Measurements from ENCODE around the gene HNRNPA0. TPM values are rescaled to one million over a fixed set of nuclear protein-coding genes. Genes with fewer than 3 reads are reported as not detected.

Gene HNRNPA0
- total RNA-seq, 2 experiments from 2014 or later, result 44.3 to 44.6 TPM

- DNase-seq, result no peak
- Mint-ChIP-seq H3K4me3 (no peak overlapping the region), H3K4me1 (peaks cover 1% of the 10 kb centered on the region), H3K27ac (no peak overlapping the region), H3K9me3 (peaks cover 5% of the 10 kb centered on the region), H3K36me3 (peaks cover 27% of the 10 kb centered on the region), H3K27me3 (no peaks in the 10 kb centered on the region)
These were observed 38.7 kb downstream of the HNRNPA0 start for GRCh38 chr5:137715456-137715855.

- Mint-ChIP-seq H3K27ac (no peak overlapping the region), H3K4me1 (peaks cover 1% of the 10 kb centered on the region), H3K27me3 (no peaks in the 10 kb centered on the region), H3K9me3 (peaks cover 5% of the 10 kb centered on the region), H3K4me3 (no peak overlapping the region), H3K36me3 (peaks cover 24% of the 10 kb centered on the region)
- DNase-seq, result no peak
These were observed 39.2 kb downstream of the HNRNPA0 start for GRCh38 chr5:137714946-137715345.

- Mint-ChIP-seq H3K4me1 (peaks cover 1% of the 10 kb centered on the region), H3K4me3 (no peak overlapping the region)
These were observed 39.7 kb downstream of the HNRNPA0 start for GRCh38 chr5:137714494-137714893.

GRCh38 chr5:137712139-137712667 lies 42.0 kb downstream of the HNRNPA0 start:
- H3K36me3 Mint-ChIP-seq, result peaks cover 42% of the 10 kb centered on the region
- no peaks in the 10 kb centered on the region for H3K27me3 Mint-ChIP-seq
- no peak overlapping the region for H3K27ac Mint-ChIP-seq
- H3K4me1 Mint-ChIP-seq, result peaks cover 3% of the 10 kb centered on the region
- no peak overlapping the region for H3K4me3 Mint-ChIP-seq
- no peak for DNase-seq
- H3K9me3 Mint-ChIP-seq, result peaks cover 5% of the 10 kb centered on the region

More at GRCh38 chr5:137714494-137714893, 39.7 kb downstream of the HNRNPA0 start:
- DNase-seq, result no peak
- Mint-ChIP-seq H3K27me3 (no peaks in the 10 kb centered on the region), H3K27ac (no peak overlapping the region), H3K9me3 (peaks cover 5% of the 10 kb centered on the region), H3K36me3 (peaks cover 27% of the 10 kb centered on the region)

GRCh38 chr5:137710086-137710485 lies 44.1 kb downstream of the HNRNPA0 start:
- no peak overlapping the region for H3K4me3 Mint-ChIP-seq
- no peak for DNase-seq
- peaks cover 5% of the 10 kb centered on the region for H3K9me3 Mint-ChIP-seq
- no peak overlapping the region for H3K27ac Mint-ChIP-seq
- H3K27me3 Mint-ChIP-seq, result no peaks in the 10 kb centered on the region
- peaks cover 45% of the 10 kb centered on the region for H3K36me3 Mint-ChIP-seq
- peaks cover 3% of the 10 kb centered on the region for H3K4me1 Mint-ChIP-seq

GRCh38 chr5:137708796-137709559 lies 45.2 kb downstream of the HNRNPA0 start:
- H3K36me3 Mint-ChIP-seq, result peaks cover 40% of the 10 kb centered on the region
- peaks cover 2% of the 10 kb centered on the region for H3K4me1 Mint-ChIP-seq
- H3K4me3 Mint-ChIP-seq, result no peak overlapping the region
- H3K27ac Mint-ChIP-seq, result no peak overlapping the region
- H3K9me3 Mint-ChIP-seq, result no peaks in the 10 kb centered on the region
- H3K27me3 Mint-ChIP-seq, result no peaks in the 10 kb centered on the region
- DNase-seq, result no peak

GRCh38 chr5:137708062-137708461 lies 46.1 kb downstream of the HNRNPA0 start:
- peaks cover 2% of the 10 kb centered on the region for H3K4me1 Mint-ChIP-seq
- H3K4me3 Mint-ChIP-seq, result no peak overlapping the region
- DNase-seq, result no peak
- H3K27me3 Mint-ChIP-seq, result no peaks in the 10 kb centered on the region
- no peak overlapping the region for H3K27ac Mint-ChIP-seq
- H3K36me3 Mint-ChIP-seq, result peaks cover 38% of the 10 kb centered on the region
- no peaks in the 10 kb centered on the region for H3K9me3 Mint-ChIP-seq

- peaks cover 2% of the 10 kb centered on the region for H3K4me1 Mint-ChIP-seq
- H3K27me3 Mint-ChIP-seq, result no peaks in the 10 kb centered on the region
- no peak overlapping the region for H3K27ac Mint-ChIP-seq
- DNase-seq, result no peak
- H3K36me3 Mint-ChIP-seq, result peaks cover 32% of the 10 kb centered on the region
- no peaks in the 10 kb centered on the region for H3K9me3 Mint-ChIP-seq
- no peak overlapping the region for H3K4me3 Mint-ChIP-seq
These were observed 47.3 kb downstream of the HNRNPA0 start for GRCh38 chr5:137706841-137707240.

- Mint-ChIP-seq H3K27me3 (no peaks in the 10 kb centered on the region), H3K27ac (no peak overlapping the region), H3K4me1 (peaks cover 2% of the 10 kb centered on the region), H3K4me3 (no peak overlapping the region), H3K36me3 (peaks cover 35% of the 10 kb centered on the region), H3K9me3 (no peaks in the 10 kb centered on the region)
- DNase-seq, result no peak
These were observed 49.1 kb downstream of the HNRNPA0 start for GRCh38 chr5:137705106-137705505.

- Mint-ChIP-seq H3K9me3 (no peaks in the 10 kb centered on the region), H3K36me3 (peaks cover 30% of the 10 kb centered on the region), H3K4me3 (no peak overlapping the region), H3K27ac (no peak overlapping the region), H3K4me1 (no peaks in the 10 kb centered on the region), H3K27me3 (no peaks in the 10 kb centered on the region)
- no peak for DNase-seq
These were observed 50.6 kb downstream of the HNRNPA0 start for GRCh38 chr5:137703565-137703964.

- DNase-seq, result no peak
These were observed 53.9 kb downstream of the HNRNPA0 start for GRCh38 chr5:137700282-137700680.

GRCh38 chr5:137699336-137700281 lies 54.6 kb downstream of the HNRNPA0 start:
- no peaks in the 10 kb centered on the region for H3K27me3 Mint-ChIP-seq
- H3K27ac Mint-ChIP-seq, result no peak overlapping the region
- H3K36me3 Mint-ChIP-seq, result peaks cover 31% of the 10 kb centered on the region
- peaks cover 27% of the 10 kb centered on the region for H3K4me1 Mint-ChIP-seq
- H3K9me3 Mint-ChIP-seq, result no peaks in the 10 kb centered on the region
- no peak for DNase-seq
- H3K4me3 Mint-ChIP-seq, result no peak overlapping the region

More at GRCh38 chr5:137700282-137700680, 53.9 kb downstream of the HNRNPA0 start:
- peaks cover 21% of the 10 kb centered on the region for H3K4me1 Mint-ChIP-seq
- H3K36me3 Mint-ChIP-seq, result peaks cover 30% of the 10 kb centered on the region
- no peak overlapping the region for H3K27ac Mint-ChIP-seq
- H3K27me3 Mint-ChIP-seq, result no peaks in the 10 kb centered on the region
- H3K4me3 Mint-ChIP-seq, result no peak overlapping the region
- H3K9me3 Mint-ChIP-seq, result no peaks in the 10 kb centered on the region

GRCh38 chr5:137696481-137696880 lies 57.7 kb downstream of the HNRNPA0 start:
- Mint-ChIP-seq H3K27ac (peak overlapping the region; percentile 88), H3K27me3 (no peaks in the 10 kb centered on the region), H3K36me3 (peaks cover 31% of the 10 kb centered on the region), H3K9me3 (no peaks in the 10 kb centered on the region), H3K4me1 (peaks cover 37% of the 10 kb centered on the region), H3K4me3 (no peak overlapping the region)
- DNase-seq, result peak; percentile 35

GRCh38 chr5:137695651-137696428 lies 58.3 kb downstream of the HNRNPA0 start:
- peak overlapping the region; percentile 22 for H3K4me3 Mint-ChIP-seq
- H3K4me1 Mint-ChIP-seq, result peaks cover 37% of the 10 kb centered on the region
- no peaks in the 10 kb centered on the region for H3K27me3 Mint-ChIP-seq
- H3K9me3 Mint-ChIP-seq, result no peaks in the 10 kb centered on the region
- H3K36me3 Mint-ChIP-seq, result peaks cover 31% of the 10 kb centered on the region
- peak; percentile 11 for DNase-seq
- H3K27ac Mint-ChIP-seq, result peak overlapping the region; percentile 88

All from activated naive CD8-positive, alpha-beta T cell treated with anti-CD3 and anti-CD28 coated beads for 36 hours (primary cell).